Neural progenitor cell (in vitro differentiated cells): ENCODE data around the gene SCD. TPM values are rescaled to one million over a fixed set of nuclear protein-coding genes. Genes with fewer than 3 reads are reported as not detected.
"Not testable (repeated sequence)": the region's sequence is repeated elsewhere in the genome, so short reads cannot be mapped to it uniquely, and the experiment has no call there.

Experiments used
- DNase-seq: peaks from one replicate; pipeline ENCODE4 v3.0.0-alpha.2; 2016; ENCODE audit warnings: low spot score
- H2AFZ ChIP-seq: fragments of 200-600 bp; sonication (generic); replicated peaks from 2 replicates; pipeline ENCODE4 v1.6.1; 2016; ENCODE audit warnings: antibody characterized with exemption
- H3F3A ChIP-seq: fragments of 200-600 bp; sonication (generic); 2 replicates; pipeline ENCODE4 v1.6.1; 2016; ENCODE audit warnings: antibody characterized with exemption, low read depth
- H3K27ac ChIP-seq: fragments of 200-600 bp; sonication (generic); 2 replicates; pipeline ENCODE4 v1.5.1; 2016; ENCODE audit warnings: mild to moderate bottlenecking
- H3K27me3 ChIP-seq: fragments of 200-600 bp; sonication (generic); 2 replicates; pipeline ENCODE4 v1.6.1; 2016; ENCODE audit warnings: mild to moderate bottlenecking, moderate library complexity
- H3K36me3 ChIP-seq: fragments of 200-600 bp; sonication (generic); 2 replicates; pipeline ENCODE4 v1.5.1; 2016
- H3K4me1 ChIP-seq: fragments of 200-600 bp; sonication (generic); 2 replicates; pipeline ENCODE4 v1.6.1; 2016; ENCODE audit warnings: mixed run types
- H3K4me2 ChIP-seq: fragments of 200-600 bp; sonication (generic); 2 replicates; pipeline ENCODE4 v1.6.1; 2016
- H3K4me3 ChIP-seq: fragments of 200-600 bp; sonication (generic); 2 replicates; pipeline ENCODE4 v1.5.1; 2016
- H3K79me2 ChIP-seq: fragments of 200-600 bp; sonication (generic); 2 replicates; pipeline ENCODE4 v1.6.1; 2016; ENCODE audit warnings: low read depth
- H3K9ac ChIP-seq: fragments of 200-600 bp; sonication (generic); 2 replicates; pipeline ENCODE4 v1.6.1; 2016
- H3K9me3 ChIP-seq: fragments of 200-600 bp; sonication (generic); 2 replicates; pipeline ENCODE4 v1.5.1; 2016; ENCODE audit warnings: low read depth
- H4K20me1 ChIP-seq: fragments of 200-600 bp; sonication (generic); 2 replicates; pipeline ENCODE4 v1.6.1; 2016; ENCODE audit warnings: low read depth
- H3K27ac Mint-ChIP-seq: 3 replicates; pipeline ENCODE4 v1.8.0; 2021; ENCODE audit warnings: mixed read lengths
- H3K27me3 Mint-ChIP-seq: 2 replicates; pipeline ENCODE4 v1.8.0; 2022; ENCODE audit warnings: low read depth, mild to moderate bottlenecking, inconsistent platforms, moderate library complexity, mixed read lengths; ENCODE audit not compliant: insufficient read depth
- H3K36me3 Mint-ChIP-seq: 3 replicates; pipeline ENCODE4 v1.8.0; 2021; ENCODE audit warnings: mixed read lengths
- H3K4me1 Mint-ChIP-seq: 3 replicates; pipeline ENCODE4 v1.8.0; 2021; ENCODE audit warnings: mixed read lengths
- H3K4me3 Mint-ChIP-seq: 3 replicates; pipeline ENCODE4 v1.8.0; 2021; ENCODE audit warnings: mild to moderate bottlenecking, moderate library complexity, mixed read lengths
- H3K9me3 Mint-ChIP-seq: 3 replicates; pipeline ENCODE4 v1.8.0; 2020; ENCODE audit warnings: mixed read lengths
- CTCF ChIP-seq: fragments of 200-600 bp; sonication (generic); IDR thresholded peaks from 2 replicates; pipeline ENCODE4 v1.5.1; 2017; ENCODE audit warnings: antibody characterized with exemption, mild to moderate bottlenecking
- EZH2 ChIP-seq: fragments of 200-600 bp; sonication (generic); IDR thresholded peaks from 2 replicates; pipeline ENCODE4 v1.6.1; 2017; ENCODE audit warnings: antibody characterized with exemption, mild to moderate bottlenecking, moderate library complexity
- EZH2phosphoT487 ChIP-seq: fragments of 200-600 bp; sonication (generic); IDR thresholded peaks from 2 replicates; pipeline ENCODE4 v1.6.1; 2017; ENCODE audit warnings: antibody characterized with exemption
- total RNA-seq: library from RNA; depleted of rRNA; stranded (reverse); fragments of >200 nt; gene quantifications from 2 replicates; pipeline ENCODE4 v1.2.3, GENCODE V29; 2015; ENCODE audit warnings: low replicate concordance

The SCD gene
- total RNA-seq, 1 donor from 2014 or later, result 468 TPM

- H3K27ac ChIP-seq, result peak overlapping the region; percentile 99
- peaks cover 31% of the 10 kb centered on the region for H3K4me1 Mint-ChIP-seq
- no peaks in the 10 kb centered on the region for H3K9me3 Mint-ChIP-seq
- H3K4me3 ChIP-seq, result peak overlapping the region; percentile 65
- H3K9ac ChIP-seq, result peak overlapping the region; percentile 41
- no peaks in the 10 kb centered on the region for H3K9me3 ChIP-seq
- H3K36me3 Mint-ChIP-seq, result peaks cover 2% of the 10 kb centered on the region
- H3F3A ChIP-seq, result peaks cover 53% of the 10 kb centered on the region
- peaks cover 31% of the 10 kb centered on the region for H3K4me1 ChIP-seq
- peak overlapping the region; percentile 32 for H2AFZ ChIP-seq
- H3K36me3 ChIP-seq, result no peaks in the 10 kb centered on the region
- H3K4me3 Mint-ChIP-seq, result no peak overlapping the region
- H3K79me2 ChIP-seq, result peaks cover 30% of the 10 kb centered on the region
- H3K27me3 ChIP-seq, result no peaks in the 10 kb centered on the region
- TF ChIP-seq CTCF (peak; percentile 5), EZH2 (no peak)
- H3K27me3 Mint-ChIP-seq, result peaks cover 3% of the 10 kb centered on the region
- no peaks in the 10 kb centered on the region for H4K20me1 ChIP-seq
- DNase-seq, result no peak
- peak overlapping the region; percentile 73 for H3K4me2 ChIP-seq
- peak overlapping the region; percentile 47 for H3K27ac Mint-ChIP-seq
Measured at GRCh38 chr10:100372415-100373297, 25.6 kb downstream of the SCD start.

GRCh38 chr10:100373298-100374199 lies 26.5 kb downstream of the SCD start:
- H3K9ac ChIP-seq, result peak overlapping the region; percentile 77
- no peaks in the 10 kb centered on the region for H4K20me1 ChIP-seq
- no peaks in the 10 kb centered on the region for H3K9me3 ChIP-seq
- peak overlapping the region; percentile 86 for H3K4me2 ChIP-seq
- Mint-ChIP-seq H3K4me3 (no peak overlapping the region), H3K27me3 (peaks cover 3% of the 10 kb centered on the region), H3K36me3 (peaks cover 7% of the 10 kb centered on the region), H3K4me1 (peaks cover 36% of the 10 kb centered on the region), H3K27ac (no peak overlapping the region), H3K9me3 (no peaks in the 10 kb centered on the region)
- H2AFZ ChIP-seq, result peak overlapping the region; percentile 34
- peaks cover 31% of the 10 kb centered on the region for H3K4me1 ChIP-seq
- H3K79me2 ChIP-seq, result peaks cover 30% of the 10 kb centered on the region
- TF ChIP-seq CTCF (no peak), EZH2 (no peak), EZH2phosphoT487 (no peak)
- peaks cover 53% of the 10 kb centered on the region for H3F3A ChIP-seq
- H3K27ac ChIP-seq, result peak overlapping the region; percentile 99
- DNase-seq, result peak; percentile 98
- no peaks in the 10 kb centered on the region for H3K36me3 ChIP-seq
- no peaks in the 10 kb centered on the region for H3K27me3 ChIP-seq
- H3K4me3 ChIP-seq, result peak overlapping the region; percentile 65

GRCh38 chr10:100374200-100374655 lies 27.2 kb downstream of the SCD start:
- Histone ChIP-seq H3K9me3 (no peaks in the 10 kb centered on the region), H3F3A (peaks cover 53% of the 10 kb centered on the region), H3K4me1 (peaks cover 31% of the 10 kb centered on the region), H2AFZ (no peak overlapping the region), H3K4me3 (peak overlapping the region; percentile 65), H3K27me3 (no peaks in the 10 kb centered on the region), H3K27ac (peak overlapping the region; percentile 99), H3K36me3 (no peaks in the 10 kb centered on the region), H3K9ac (peak overlapping the region; percentile 77), H3K4me2 (peak overlapping the region; percentile 86), H4K20me1 (no peaks in the 10 kb centered on the region), H3K79me2 (peaks cover 35% of the 10 kb centered on the region)
- TF ChIP-seq EZH2 (no peak), CTCF (no peak), EZH2phosphoT487 (no peak)
- peak; percentile 72 for DNase-seq
- H3K9me3 Mint-ChIP-seq, result no peaks in the 10 kb centered on the region
- no peak overlapping the region for H3K4me3 Mint-ChIP-seq
- H3K36me3 Mint-ChIP-seq, result peaks cover 7% of the 10 kb centered on the region
- H3K27ac Mint-ChIP-seq, result no peak overlapping the region
- H3K27me3 Mint-ChIP-seq, result peaks cover 3% of the 10 kb centered on the region
- peaks cover 36% of the 10 kb centered on the region for H3K4me1 Mint-ChIP-seq

- not testable (repeated sequence) for DNase-seq, H3K36me3 ChIP-seq, H3K9me3 ChIP-seq, H3K4me3 Mint-ChIP-seq, H3K27me3 ChIP-seq, H3K36me3 Mint-ChIP-seq, H3K9me3 Mint-ChIP-seq, H4K20me1 ChIP-seq, H3K27me3 Mint-ChIP-seq, H3K27ac Mint-ChIP-seq, H2AFZ ChIP-seq
- peaks cover 32% of the 10 kb centered on the region for H3K4me1 Mint-ChIP-seq
- Histone ChIP-seq H3K9ac (peak overlapping the region; percentile 77), H3F3A (peaks cover 53% of the 10 kb centered on the region), H3K79me2 (peaks cover 38% of the 10 kb centered on the region), H3K4me3 (peak overlapping the region; percentile 65), H3K4me2 (peak overlapping the region; percentile 86), H3K4me1 (peaks cover 31% of the 10 kb centered on the region), H3K27ac (peak overlapping the region; percentile 99)
Measured at GRCh38 chr10:100374677-100375353, 27.8 kb downstream of the SCD start.

- Histone ChIP-seq H3K4me1 (peaks cover 14% of the 10 kb centered on the region), H3K79me2 (peaks cover 38% of the 10 kb centered on the region), H3F3A (peaks cover 38% of the 10 kb centered on the region), H3K4me2 (peak overlapping the region; percentile 43)
- not testable (repeated sequence) for H3K27me3 ChIP-seq, H3K9me3 Mint-ChIP-seq, H4K20me1 ChIP-seq, H3K27me3 Mint-ChIP-seq, H3K9me3 ChIP-seq, H3K36me3 ChIP-seq, H3K27ac ChIP-seq, DNase-seq, H3K4me3 ChIP-seq, H2AFZ ChIP-seq, H3K9ac ChIP-seq
- Mint-ChIP-seq H3K4me3 (peak overlapping the region; percentile 54), H3K27ac (peak overlapping the region; percentile 20), H3K36me3 (peaks cover 17% of the 10 kb centered on the region), H3K4me1 (peaks cover 14% of the 10 kb centered on the region)
Measured at GRCh38 chr10:100376656-100377055, 29.6 kb downstream of the SCD start.
